Osteoblast (primary cell): ENCODE results near the gene MACROD2. TPM values are rescaled to one million over a fixed set of nuclear protein-coding genes. Genes with fewer than 3 reads are reported as not detected.

ENCODE experiments used
- DNase-seq: peaks from one replicate; pipeline ENCODE4 v3.0.0; 2011; ENCODE audit warnings: low spot score, mixed read lengths; ENCODE audit not compliant: insufficient read length; ENCODE audit errors: missing footprints
- H2AFZ ChIP-seq: 2 replicates; pipeline ENCODE4 v1.6.0; 2011; ENCODE audit warnings: mild to moderate bottlenecking, low read length
- H3K27ac ChIP-seq: 2 replicates; pipeline ENCODE4 v1.5.1; 2011; ENCODE audit warnings: mild to moderate bottlenecking, low read depth, low read length, moderate library complexity
- H3K27me3 ChIP-seq: 2 replicates; pipeline ENCODE4 v1.6.0; 2012; ENCODE audit warnings: mild to moderate bottlenecking, control low read depth, inconsistent platforms, low read length, moderate library complexity; ENCODE audit not compliant: insufficient read depth
- H3K36me3 ChIP-seq: 2 replicates; pipeline ENCODE4 v1.5.1; 2011; ENCODE audit warnings: mild to moderate bottlenecking, low read length, control low read depth, moderate library complexity; ENCODE audit not compliant: insufficient read depth
- H3K4me1 ChIP-seq: 2 replicates; pipeline ENCODE4 v1.5.1; 2011; ENCODE audit warnings: mild to moderate bottlenecking, low read length, control low read depth, moderate library complexity; ENCODE audit not compliant: insufficient read depth
- H3K4me2 ChIP-seq: 2 replicates; pipeline ENCODE4 v1.6.0; 2011; ENCODE audit warnings: mild to moderate bottlenecking, low read length; ENCODE audit not compliant: insufficient read depth
- H3K4me3 ChIP-seq: fragments of 200-600 bp; sonication (generic); 3 replicates; pipeline ENCODE4 v1.5.1; 2012; ENCODE audit warnings: mild to moderate bottlenecking, low read length, inconsistent platforms; ENCODE audit not compliant: insufficient read depth
- H3K79me2 ChIP-seq: 2 replicates; pipeline ENCODE4 v1.6.0; 2012; ENCODE audit warnings: mild to moderate bottlenecking, low read length, control low read depth, inconsistent platforms; ENCODE audit not compliant: insufficient read depth
- H3K9me3 ChIP-seq: 2 replicates; pipeline ENCODE4 v1.5.1; 2011; ENCODE audit warnings: low read depth, low read length, control low read depth
- H4K20me1 ChIP-seq: 2 replicates; pipeline ENCODE4 v1.6.0; 2012; ENCODE audit warnings: mild to moderate bottlenecking, low read length, control low read depth; ENCODE audit not compliant: insufficient read depth
- total RNA-seq: library from RNA; depleted of rRNA; stranded (reverse); fragments of >200 nt; gene quantifications from 2 replicates; pipeline ENCODE4 v1.2.3, GENCODE V29; 2012
- TF ChIP-seq, protein P1 (sequence below): IDR thresholded peaks from 2 replicates; pipeline ENCODE4 v1.5.1; 2011; ENCODE audit warnings: mild to moderate bottlenecking, low read depth, low read length, moderate library complexity; ENCODE audit errors: extremely low read depth

Gene MACROD2
- total RNA-seq, 1 donor: 4.0 TPM

DNA sequence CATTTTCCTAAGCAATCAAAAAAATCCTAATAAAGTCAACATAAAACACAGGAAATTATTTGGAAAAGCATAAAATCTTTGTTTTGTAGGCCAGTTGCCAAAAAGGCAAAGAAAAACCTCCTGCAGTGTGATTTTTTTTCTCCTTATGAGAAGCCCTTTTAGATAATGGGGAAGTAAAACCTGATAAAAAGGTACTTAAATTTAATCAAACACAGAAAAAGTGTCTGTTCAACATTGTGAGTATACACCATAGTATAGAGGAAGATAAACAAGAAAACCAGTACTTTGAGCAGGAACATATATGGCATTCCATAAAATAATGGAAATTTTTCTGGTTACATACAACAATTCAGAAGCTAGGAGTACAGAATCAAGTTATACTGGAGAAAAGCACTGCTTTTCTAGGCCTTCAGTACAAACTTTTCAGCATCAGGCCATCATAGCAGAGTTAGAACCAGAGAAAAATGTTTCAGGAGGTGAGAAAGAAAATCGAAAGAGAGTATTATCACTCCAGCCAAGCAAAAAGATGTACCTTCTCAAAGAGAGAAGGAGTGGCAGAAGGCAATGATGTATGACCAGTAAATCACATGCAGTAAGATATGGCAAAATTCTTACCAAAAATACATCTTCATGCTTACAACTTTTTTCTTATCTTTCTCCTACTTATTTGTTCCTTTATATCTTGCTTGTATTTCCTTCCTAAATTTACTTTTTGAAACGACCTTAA lies 2083.0 kb downstream of the MACROD2 start:
- no peak overlapping the region for H3K27ac ChIP-seq
- no peak overlapping the region for H2AFZ ChIP-seq
- no peaks in the 10 kb centered on the region for H3K36me3 ChIP-seq
- no peak overlapping the region for H3K4me2 ChIP-seq
- H3K4me3 ChIP-seq: no peak overlapping the region
- no peaks in the 10 kb centered on the region for H3K9me3 ChIP-seq
- H4K20me1 ChIP-seq: no peaks in the 10 kb centered on the region
- H3K27me3 ChIP-seq: no peaks in the 10 kb centered on the region
- TF ChIP-seq, protein P1, sequence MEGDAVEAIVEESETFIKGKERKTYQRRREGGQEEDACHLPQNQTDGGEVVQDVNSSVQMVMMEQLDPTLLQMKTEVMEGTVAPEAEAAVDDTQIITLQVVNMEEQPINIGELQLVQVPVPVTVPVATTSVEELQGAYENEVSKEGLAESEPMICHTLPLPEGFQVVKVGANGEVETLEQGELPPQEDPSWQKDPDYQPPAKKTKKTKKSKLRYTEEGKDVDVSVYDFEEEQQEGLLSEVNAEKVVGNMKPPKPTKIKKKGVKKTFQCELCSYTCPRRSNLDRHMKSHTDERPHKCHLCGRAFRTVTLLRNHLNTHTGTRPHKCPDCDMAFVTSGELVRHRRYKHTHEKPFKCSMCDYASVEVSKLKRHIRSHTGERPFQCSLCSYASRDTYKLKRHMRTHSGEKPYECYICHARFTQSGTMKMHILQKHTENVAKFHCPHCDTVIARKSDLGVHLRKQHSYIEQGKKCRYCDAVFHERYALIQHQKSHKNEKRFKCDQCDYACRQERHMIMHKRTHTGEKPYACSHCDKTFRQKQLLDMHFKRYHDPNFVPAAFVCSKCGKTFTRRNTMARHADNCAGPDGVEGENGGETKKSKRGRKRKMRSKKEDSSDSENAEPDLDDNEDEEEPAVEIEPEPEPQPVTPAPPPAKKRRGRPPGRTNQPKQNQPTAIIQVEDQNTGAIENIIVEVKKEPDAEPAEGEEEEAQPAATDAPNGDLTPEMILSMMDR: no peak
- H3K79me2 ChIP-seq: no peaks in the 10 kb centered on the region
- no peaks in the 10 kb centered on the region for H3K4me1 ChIP-seq
- DNase-seq: no peak

GRCh38 chr20:16081421-16081820 lies 2086.1 kb downstream of the MACROD2 start:
- Histone ChIP-seq H3K27ac (no peak overlapping the region), H3K79me2 (no peaks in the 10 kb centered on the region), H2AFZ (no peak overlapping the region), H3K27me3 (no peaks in the 10 kb centered on the region), H3K4me1 (no peaks in the 10 kb centered on the region), H3K9me3 (no peaks in the 10 kb centered on the region), H3K4me3 (no peak overlapping the region), H4K20me1 (no peaks in the 10 kb centered on the region), H3K36me3 (no peaks in the 10 kb centered on the region), H3K4me2 (no peak overlapping the region)
- DNase-seq: no peak
- TF ChIP-seq, protein P1: no peak

- no peak overlapping the region for H3K27ac ChIP-seq
- no peak for DNase-seq
- H3K4me3 ChIP-seq: no peak overlapping the region
- H3K4me2 ChIP-seq: no peak overlapping the region
- H3K4me1 ChIP-seq: no peaks in the 10 kb centered on the region
- no peaks in the 10 kb centered on the region for H3K36me3 ChIP-seq
- TF ChIP-seq, protein P1: no peak
- no peak overlapping the region for H2AFZ ChIP-seq
- no peaks in the 10 kb centered on the region for H3K79me2 ChIP-seq
- H3K27me3 ChIP-seq: no peaks in the 10 kb centered on the region
- H4K20me1 ChIP-seq: no peaks in the 10 kb centered on the region
- no peaks in the 10 kb centered on the region for H3K9me3 ChIP-seq
Measured at GRCh38 chr20:16082051-16082550, 2086.8 kb downstream of the MACROD2 start.

- no peak for DNase-seq
- Histone ChIP-seq H3K4me3 (no peak overlapping the region), H3K27ac (no peak overlapping the region), H3K4me1 (no peaks in the 10 kb centered on the region), H3K4me2 (no peak overlapping the region), H3K79me2 (no peaks in the 10 kb centered on the region), H3K9me3 (no peaks in the 10 kb centered on the region), H4K20me1 (no peaks in the 10 kb centered on the region), H3K36me3 (no peaks in the 10 kb centered on the region), H3K27me3 (no peaks in the 10 kb centered on the region), H2AFZ (no peak overlapping the region)
- TF ChIP-seq, protein P1: no peak
Measured at GRCh38 chr20:16083639-16084280, 2088.4 kb downstream of the MACROD2 start.
